ENCODE results near the gene PRKG1. TPM values are rescaled to one million over a fixed set of nuclear protein-coding genes. Genes with fewer than 3 reads are reported as not detected.

The PRKG1 gene
- total RNA-seq, 1 experiment from 2014 or later = 16.5 TPM

DNA sequence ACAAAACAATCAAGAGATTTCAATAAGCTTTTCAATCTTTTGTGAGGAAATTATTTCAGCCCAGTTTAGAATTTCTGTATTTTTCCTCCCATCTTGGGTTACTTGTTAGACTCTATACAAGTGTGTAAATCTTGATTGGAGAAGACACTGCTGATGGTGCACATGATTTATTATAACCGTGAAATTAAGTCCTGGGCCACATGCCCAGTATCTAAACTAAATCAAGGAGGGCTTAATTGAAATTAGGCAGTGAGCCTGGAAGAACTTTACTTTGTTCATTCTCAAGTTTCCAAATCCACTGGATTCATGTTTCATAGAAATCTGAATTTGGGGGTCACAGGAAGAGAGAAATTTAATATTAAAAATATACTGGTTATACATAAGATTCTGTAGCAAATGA, 580.6 kb downstream of the PRKG1 start:
- H3K27me3 Mint-ChIP-seq (ENCODE audit: low read depth) = no peaks in the 10 kb centered on the region
- no peak for ATAC-seq
- DNase-seq (ENCODE audit: low spot score) = no peak
- TF ChIP-seq, protein P1, sequence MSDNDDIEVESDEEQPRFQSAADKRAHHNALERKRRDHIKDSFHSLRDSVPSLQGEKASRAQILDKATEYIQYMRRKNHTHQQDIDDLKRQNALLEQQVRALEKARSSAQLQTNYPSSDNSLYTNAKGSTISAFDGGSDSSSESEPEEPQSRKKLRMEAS (CRISPR knock-in tag; IDR thresholded peaks at IDR 0.05) = no peak
- TF ChIP-seq RELA (CRISPR knock-in tag; IDR thresholded peaks at IDR 0.05; ENCODE audit: borderline replicate concordance) (no peak), NR1H2 (CRISPR knock-in tag; IDR thresholded peaks at IDR 0.05) (no peak), USF1 (CRISPR knock-in tag; IDR thresholded peaks at IDR 0.05) (no peak), ERG (CRISPR knock-in tag; IDR thresholded peaks at IDR 0.05) (no peak), ATF1 (CRISPR knock-in tag; IDR thresholded peaks at IDR 0.05) (no peak), ZNF396 (CRISPR knock-in tag; IDR thresholded peaks at IDR 0.05; ENCODE audit: borderline replicate concordance) (no peak), MXD4 (CRISPR knock-in tag; IDR thresholded peaks at IDR 0.05; ENCODE audit: borderline replicate concordance) (no peak), NR2C2 (CRISPR knock-in tag; IDR thresholded peaks at IDR 0.05) (no peak), GRHL2 (CRISPR knock-in tag; IDR thresholded peaks at IDR 0.05; ENCODE audit: insufficient replicate concordance, severe bottlenecking) (no peak), MYBL2 (CRISPR knock-in tag; IDR thresholded peaks at IDR 0.05) (no peak), TEAD1 (CRISPR knock-in tag; IDR thresholded peaks at IDR 0.05) (no peak), STAT6 (CRISPR knock-in tag; conservative IDR thresholded peaks at IDR 0.05; ENCODE audit: low read depth) (no peak)
- TF ChIP-seq, protein P2, sequence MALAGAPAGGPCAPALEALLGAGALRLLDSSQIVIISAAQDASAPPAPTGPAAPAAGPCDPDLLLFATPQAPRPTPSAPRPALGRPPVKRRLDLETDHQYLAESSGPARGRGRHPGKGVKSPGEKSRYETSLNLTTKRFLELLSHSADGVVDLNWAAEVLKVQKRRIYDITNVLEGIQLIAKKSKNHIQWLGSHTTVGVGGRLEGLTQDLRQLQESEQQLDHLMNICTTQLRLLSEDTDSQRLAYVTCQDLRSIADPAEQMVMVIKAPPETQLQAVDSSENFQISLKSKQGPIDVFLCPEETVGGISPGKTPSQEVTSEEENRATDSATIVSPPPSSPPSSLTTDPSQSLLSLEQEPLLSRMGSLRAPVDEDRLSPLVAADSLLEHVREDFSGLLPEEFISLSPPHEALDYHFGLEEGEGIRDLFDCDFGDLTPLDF (CRISPR knock-in tag; IDR thresholded peaks at IDR 0.05) = no peak
- TF ChIP-seq, protein P3, sequence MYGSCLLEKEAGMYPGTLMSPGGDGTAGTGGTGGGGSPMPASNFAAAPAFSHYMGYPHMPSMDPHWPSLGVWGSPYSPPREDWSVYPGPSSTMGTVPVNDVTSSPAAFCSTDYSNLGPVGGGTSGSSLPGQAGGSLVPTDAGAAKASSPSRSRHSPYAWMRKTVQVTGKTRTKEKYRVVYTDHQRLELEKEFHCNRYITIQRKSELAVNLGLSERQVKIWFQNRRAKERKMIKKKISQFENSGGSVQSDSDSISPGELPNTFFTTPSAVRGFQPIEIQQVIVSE (CRISPR knock-in tag; IDR thresholded peaks at IDR 0.05; ENCODE audit: borderline replicate concordance) = no peak
- TF ChIP-seq, protein P4, sequence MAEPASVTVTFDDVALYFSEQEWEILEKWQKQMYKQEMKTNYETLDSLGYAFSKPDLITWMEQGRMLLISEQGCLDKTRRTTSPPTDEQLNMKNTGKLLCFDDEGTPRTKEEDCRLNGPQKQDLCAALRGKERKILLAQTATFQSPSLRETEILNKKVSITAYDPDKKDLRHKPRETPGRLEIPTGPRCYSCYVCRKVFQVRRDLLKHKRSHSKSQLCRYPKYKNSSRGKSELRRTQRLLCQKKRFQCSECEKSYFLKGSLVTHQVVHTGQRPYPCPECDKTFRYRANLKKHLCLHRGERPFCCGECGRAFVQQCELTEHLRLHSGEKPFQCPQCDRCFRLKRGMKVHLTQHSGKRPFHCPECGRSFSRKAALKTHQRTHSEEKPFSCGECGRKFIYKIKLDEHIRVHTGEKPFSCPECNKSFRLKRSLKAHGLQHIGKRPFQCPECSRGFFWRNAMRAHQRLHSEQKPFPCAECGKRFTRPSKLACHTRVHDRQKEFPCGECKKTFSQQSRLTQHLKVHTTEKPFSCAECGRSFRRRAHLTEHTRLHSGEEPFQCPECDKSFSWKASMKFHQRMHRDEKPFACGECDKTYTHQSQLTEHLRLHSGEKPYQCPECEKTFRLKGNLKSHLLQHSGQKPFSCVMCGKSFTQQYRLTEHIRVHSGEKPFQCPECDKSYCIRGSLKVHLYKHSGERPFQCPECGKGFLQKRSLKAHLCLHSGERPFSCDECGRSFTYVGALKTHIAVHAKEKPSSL (CRISPR knock-in tag; conservative IDR thresholded peaks at IDR 0.05) = no peak
- TF ChIP-seq, protein P5, sequence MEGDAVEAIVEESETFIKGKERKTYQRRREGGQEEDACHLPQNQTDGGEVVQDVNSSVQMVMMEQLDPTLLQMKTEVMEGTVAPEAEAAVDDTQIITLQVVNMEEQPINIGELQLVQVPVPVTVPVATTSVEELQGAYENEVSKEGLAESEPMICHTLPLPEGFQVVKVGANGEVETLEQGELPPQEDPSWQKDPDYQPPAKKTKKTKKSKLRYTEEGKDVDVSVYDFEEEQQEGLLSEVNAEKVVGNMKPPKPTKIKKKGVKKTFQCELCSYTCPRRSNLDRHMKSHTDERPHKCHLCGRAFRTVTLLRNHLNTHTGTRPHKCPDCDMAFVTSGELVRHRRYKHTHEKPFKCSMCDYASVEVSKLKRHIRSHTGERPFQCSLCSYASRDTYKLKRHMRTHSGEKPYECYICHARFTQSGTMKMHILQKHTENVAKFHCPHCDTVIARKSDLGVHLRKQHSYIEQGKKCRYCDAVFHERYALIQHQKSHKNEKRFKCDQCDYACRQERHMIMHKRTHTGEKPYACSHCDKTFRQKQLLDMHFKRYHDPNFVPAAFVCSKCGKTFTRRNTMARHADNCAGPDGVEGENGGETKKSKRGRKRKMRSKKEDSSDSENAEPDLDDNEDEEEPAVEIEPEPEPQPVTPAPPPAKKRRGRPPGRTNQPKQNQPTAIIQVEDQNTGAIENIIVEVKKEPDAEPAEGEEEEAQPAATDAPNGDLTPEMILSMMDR (IDR thresholded peaks at IDR 0.05) = no peak
- TF ChIP-seq, protein P6, sequence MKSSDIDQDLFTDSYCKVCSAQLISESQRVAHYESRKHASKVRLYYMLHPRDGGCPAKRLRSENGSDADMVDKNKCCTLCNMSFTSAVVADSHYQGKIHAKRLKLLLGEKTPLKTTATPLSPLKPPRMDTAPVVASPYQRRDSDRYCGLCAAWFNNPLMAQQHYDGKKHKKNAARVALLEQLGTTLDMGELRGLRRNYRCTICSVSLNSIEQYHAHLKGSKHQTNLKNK (CRISPR knock-in tag; IDR thresholded peaks at IDR 0.05) = no peak
- H3K9me3 Mint-ChIP-seq = no peaks in the 10 kb centered on the region
- CTCF ChIA-PET = no interaction called here
- H3K36me3 Mint-ChIP-seq = no peaks in the 10 kb centered on the region
- no peak overlapping the region for H3K27ac Mint-ChIP-seq
- POLR2A ChIA-PET = no interaction called here
- no peaks in the 10 kb centered on the region; the same call in 1 of the 2 replicates for H3K4me1 Mint-ChIP-seq
- H3K4me3 Mint-ChIP-seq = no peak overlapping the region

Data from WTC11 (cell line).